GM18867 (cell line): Measurements from ENCODE around the gene NXT1.
A peak's percentile ranks its signal among the peaks of the same experiment; 100 is the strongest.

Experiments
- ATAC-seq: cut with Tn5 transposase; IDR thresholded peaks from one replicate; pipeline ENCODE4 v1.9.1; 2021; ENCODE audit warnings: mild to moderate bottlenecking, moderate library complexity; ENCODE audit not compliant: unreplicated experiment

Gene NXT1

GRCh38 chr20:23386304-23387117 is 35.9 kb downstream of the NXT1 start:
- no peak for ATAC-seq

DNA sequence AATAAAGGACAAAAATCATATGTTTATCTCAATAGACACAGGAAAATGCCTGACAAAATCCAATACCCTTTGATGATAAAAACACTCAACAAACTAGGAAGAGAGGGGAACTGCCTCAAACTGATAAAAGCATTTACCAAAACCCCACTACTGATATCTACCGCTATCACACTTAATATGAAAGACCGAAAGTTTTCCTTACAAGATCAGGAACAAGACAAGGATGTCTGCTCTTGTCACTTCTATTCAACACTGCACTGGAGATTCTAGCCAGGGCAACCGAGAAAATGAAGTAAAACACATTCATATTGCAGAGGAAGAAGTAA is 36.5 kb downstream of the NXT1 start:
- no peak for ATAC-seq

GRCh38 chr20:23390091-23390774 is 39.6 kb downstream of the NXT1 start:
- ATAC-seq: no peak

- no peak for ATAC-seq
Observed at GRCh38 chr20:23391707-23392310, 41.2 kb downstream of the NXT1 start.

GRCh38 chr20:23393996-23394775 is 43.6 kb downstream of the NXT1 start:
- ATAC-seq: no peak

DNA sequence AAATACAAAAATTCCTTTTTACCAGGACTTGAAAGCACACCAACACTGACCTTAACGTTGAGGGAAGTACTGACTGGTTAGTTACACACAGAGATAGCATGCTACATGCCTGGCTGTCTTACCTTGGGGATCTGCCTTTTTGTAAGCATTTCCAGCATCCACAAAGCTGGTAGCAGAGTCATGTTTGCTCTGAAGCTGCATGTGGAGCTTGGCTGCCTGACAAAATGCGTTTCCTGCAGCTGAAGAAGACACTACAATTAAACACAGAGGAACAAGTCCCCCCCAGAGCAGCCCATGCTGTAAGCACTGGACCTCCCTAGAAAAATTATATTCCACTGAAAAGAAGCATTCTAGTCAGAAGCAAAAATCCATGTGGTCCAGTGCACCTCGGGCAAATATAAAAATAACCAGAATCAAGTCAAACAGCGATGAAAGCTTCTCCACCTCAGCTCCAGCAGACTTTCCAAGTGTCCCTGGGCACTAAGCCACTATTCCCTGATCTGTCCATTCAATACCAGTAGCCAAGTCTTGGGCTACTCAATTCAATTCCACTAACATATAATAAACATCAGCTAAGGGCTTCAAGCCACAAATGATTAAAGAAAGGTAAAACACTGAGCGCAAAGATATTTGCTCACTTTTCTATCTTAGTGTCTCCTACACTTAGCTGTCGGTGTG is 46.5 kb downstream of the NXT1 start:
- ATAC-seq: no peak

DNA sequence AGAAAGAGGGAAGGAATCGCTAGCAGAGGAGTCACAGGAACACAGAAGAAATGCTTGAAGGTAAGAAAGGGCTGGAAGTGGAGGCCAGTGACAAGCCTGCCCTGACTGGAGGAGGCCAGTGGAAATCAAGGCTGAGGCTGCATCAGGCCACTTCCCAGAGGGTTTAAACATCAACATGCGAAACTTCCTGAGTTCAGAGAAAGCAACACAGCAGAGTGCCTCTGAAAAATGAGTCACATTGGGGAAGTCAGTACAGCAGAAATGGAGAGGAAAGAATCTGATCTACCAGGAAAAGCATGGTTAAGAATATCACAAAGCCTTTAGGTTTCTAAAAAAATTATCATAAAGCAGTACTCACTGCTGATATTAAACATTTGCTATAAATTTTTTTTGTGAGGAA is 47.4 kb downstream of the NXT1 start:
- ATAC-seq: no peak

DNA sequence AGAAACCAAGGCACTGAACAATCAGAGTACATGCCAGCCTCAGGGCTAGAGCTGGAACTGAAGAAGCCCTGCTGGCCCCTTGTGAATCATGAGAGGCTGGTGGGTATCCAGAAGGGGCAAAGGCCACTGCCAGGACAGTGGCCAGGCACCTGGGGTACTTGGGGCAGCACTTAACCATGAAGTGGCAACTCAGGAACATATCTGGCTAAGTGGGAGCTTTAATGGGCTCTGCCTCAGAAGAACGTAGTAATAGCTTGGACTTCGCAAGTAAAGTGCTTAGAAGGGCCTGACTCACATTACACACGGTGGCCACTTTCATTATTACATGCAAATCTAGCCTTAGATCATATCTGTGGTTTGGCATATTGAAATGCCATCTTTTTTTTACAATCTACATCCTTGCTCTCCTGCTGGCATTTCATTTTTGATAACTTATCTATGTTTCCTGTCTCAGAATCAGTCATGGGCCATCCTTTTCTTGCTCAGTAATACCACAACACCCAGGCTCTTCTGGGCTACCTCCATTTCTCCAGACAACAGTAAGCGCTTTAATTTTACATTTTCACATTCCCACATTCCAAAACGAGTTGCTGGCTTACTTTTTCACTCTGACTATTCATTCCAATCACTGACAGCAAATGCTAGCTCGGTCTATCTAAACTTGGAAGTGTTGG is 49.1 kb downstream of the NXT1 start:
- ATAC-seq: peak; percentile 78

GRCh38 chr20:23401051-23401450 is 50.5 kb downstream of the NXT1 start:
- no peak for ATAC-seq

DNA sequence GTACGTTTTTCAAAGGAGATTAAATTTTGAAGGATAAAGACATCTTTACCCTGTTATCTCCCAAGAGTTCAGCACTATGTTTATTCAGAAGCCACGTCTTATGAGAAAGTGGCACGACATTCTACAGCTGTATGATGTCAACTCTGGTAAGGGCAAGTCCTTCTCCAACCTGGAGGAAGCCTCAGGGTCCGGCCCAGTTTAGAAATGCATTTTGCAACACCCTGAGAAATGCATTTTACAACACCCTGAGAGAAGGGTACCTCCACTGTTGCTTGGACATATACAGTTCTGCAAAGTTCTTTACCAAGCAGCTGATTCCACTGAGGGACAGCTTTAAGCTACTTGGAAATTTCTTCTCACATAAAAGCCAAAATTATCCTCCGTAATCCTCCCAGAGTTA is 53.2 kb downstream of the NXT1 start:
- no peak for ATAC-seq

DNA sequence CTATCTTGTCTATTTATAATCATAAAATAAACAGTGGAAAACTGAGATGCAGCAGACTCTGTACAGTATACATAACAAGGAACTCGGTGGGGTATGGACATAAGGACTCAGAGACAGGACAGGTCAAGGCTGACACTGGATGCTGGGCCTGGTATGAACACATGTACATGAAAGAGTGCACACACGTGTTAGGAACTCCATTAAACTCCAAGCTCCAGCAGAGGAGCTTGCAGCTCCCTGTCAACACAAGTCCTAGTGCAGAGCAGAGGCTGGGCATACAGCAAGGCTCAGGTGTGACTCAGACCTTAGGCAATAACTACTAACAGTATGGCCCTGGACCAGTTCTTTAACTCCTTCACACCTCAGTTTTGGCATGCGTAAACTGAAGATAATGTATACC is 53.6 kb downstream of the NXT1 start:
- no peak for ATAC-seq
